ENCODE measurements around the gene SCN2B. TPM values are rescaled to one million over a fixed set of nuclear protein-coding genes. Genes with fewer than 3 reads are reported as not detected.
"Not testable (repeated sequence)": the region's sequence is repeated elsewhere in the genome, so short reads cannot be mapped to it uniquely, and the experiment has no call there.

The SCN2B gene
- total RNA-seq, 1 experiment from 2014 or later, result 0.20 TPM

DNA sequence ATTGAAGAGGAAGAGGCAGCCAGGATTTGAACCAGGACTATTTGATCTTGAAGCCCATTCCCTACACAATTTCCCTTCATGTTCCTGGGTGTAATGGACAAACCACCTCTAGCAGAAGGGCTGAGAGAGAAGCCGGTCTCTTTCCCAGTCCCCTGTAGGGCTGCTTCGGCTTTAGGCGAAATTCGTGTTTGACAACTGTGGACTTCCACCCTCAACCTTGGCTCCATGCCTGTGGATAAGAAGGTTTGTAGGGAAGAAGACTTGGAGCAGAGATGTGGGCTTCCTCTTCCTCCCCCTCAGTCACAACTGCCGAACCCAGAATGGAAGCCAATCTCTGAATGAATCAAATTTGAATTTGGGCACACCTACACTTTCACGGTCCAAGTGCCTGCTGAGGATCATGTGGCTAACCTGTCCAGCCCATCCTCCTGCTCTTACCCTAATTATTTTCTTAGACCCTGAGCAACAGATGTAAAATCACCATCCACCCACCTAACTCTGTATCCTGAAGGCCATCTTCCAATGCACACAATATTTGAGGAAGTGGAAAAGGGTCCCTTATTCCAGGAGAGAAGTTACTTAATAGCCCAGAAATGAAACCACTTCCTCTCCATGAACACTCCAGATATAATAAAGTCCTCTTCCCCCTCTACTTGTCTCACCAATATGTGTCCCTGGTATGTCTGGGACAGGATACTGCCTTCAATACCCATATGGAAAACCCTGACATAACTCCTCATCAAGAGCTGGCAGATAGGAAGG lies 10.1 kb upstream of the SCN2B start (continued):
- TF ChIP-seq E2F4 (CRISPR knock-in tag; IDR thresholded peaks at IDR 0.05; ENCODE audit: borderline replicate concordance, low read depth), result no peak

- Mint-ChIP-seq H3K27ac (no peak overlapping the region), H3K9me3 (peaks cover 1% of the 10 kb centered on the region; the same call in 1 of the 2 replicates), H3K4me1 (peaks cover 15% of the 10 kb centered on the region), H3K27me3 (ENCODE audit: low read depth) (peaks cover 7% of the 10 kb centered on the region), H3K4me3 (no peak overlapping the region), H3K36me3 (no peaks in the 10 kb centered on the region)
- TF ChIP-seq, protein P1, sequence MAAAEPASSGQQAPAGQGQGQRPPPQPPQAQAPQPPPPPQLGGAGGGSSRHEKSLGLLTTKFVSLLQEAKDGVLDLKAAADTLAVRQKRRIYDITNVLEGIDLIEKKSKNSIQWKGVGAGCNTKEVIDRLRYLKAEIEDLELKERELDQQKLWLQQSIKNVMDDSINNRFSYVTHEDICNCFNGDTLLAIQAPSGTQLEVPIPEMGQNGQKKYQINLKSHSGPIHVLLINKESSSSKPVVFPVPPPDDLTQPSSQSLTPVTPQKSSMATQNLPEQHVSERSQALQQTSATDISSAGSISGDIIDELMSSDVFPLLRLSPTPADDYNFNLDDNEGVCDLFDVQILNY (CRISPR knock-in tag; IDR thresholded peaks at IDR 0.05), result no peak
- TF ChIP-seq NR1H2 (CRISPR knock-in tag; IDR thresholded peaks at IDR 0.05), result no peak
- TF ChIP-seq MYBL2 (CRISPR knock-in tag; IDR thresholded peaks at IDR 0.05), result no peak
- TF ChIP-seq, protein P2, sequence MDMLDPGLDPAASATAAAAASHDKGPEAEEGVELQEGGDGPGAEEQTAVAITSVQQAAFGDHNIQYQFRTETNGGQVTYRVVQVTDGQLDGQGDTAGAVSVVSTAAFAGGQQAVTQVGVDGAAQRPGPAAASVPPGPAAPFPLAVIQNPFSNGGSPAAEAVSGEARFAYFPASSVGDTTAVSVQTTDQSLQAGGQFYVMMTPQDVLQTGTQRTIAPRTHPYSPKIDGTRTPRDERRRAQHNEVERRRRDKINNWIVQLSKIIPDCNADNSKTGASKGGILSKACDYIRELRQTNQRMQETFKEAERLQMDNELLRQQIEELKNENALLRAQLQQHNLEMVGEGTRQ (CRISPR knock-in tag; IDR thresholded peaks at IDR 0.05), result no peak
- TF ChIP-seq TEAD4 (CRISPR knock-in tag; IDR thresholded peaks at IDR 0.05), result no peak
- TF ChIP-seq CBFB (CRISPR knock-in tag; IDR thresholded peaks at IDR 0.05; ENCODE audit: low read depth), result no peak
- no peak for TF ChIP-seq FOXK1 (CRISPR knock-in tag; IDR thresholded peaks at IDR 0.05)
- no peak for TF ChIP-seq ZNF671 (CRISPR knock-in tag; IDR thresholded peaks at IDR 0.05)
- no peak for TF ChIP-seq ERG (CRISPR knock-in tag; IDR thresholded peaks at IDR 0.05)
- no peak for TF ChIP-seq SMAD4 (CRISPR knock-in tag; IDR thresholded peaks at IDR 0.05)
- no peak for TF ChIP-seq EMX1 (CRISPR knock-in tag; IDR thresholded peaks at IDR 0.05)
- TF ChIP-seq, protein P3, sequence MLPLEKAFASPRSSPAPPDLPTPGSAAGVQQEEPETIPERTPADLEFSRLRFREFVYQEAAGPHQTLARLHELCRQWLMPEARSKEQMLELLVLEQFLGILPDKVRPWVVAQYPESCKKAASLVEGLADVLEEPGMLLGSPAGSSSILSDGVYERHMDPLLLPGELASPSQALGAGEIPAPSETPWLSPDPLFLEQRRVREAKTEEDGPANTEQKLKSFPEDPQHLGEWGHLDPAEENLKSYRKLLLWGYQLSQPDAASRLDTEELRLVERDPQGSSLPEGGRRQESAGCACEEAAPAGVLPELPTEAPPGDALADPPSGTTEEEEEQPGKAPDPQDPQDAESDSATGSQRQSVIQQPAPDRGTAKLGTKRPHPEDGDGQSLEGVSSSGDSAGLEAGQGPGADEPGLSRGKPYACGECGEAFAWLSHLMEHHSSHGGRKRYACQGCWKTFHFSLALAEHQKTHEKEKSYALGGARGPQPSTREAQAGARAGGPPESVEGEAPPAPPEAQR (CRISPR knock-in tag; IDR thresholded peaks at IDR 0.05), result no peak
- no peak for TF ChIP-seq RORB (CRISPR knock-in tag; IDR thresholded peaks at IDR 0.05)
- no peak for TF ChIP-seq CREM (CRISPR knock-in tag; IDR thresholded peaks at IDR 0.05)
- no peak for TF ChIP-seq ATF2 (CRISPR knock-in tag; IDR thresholded peaks at IDR 0.05; ENCODE audit: borderline replicate concordance, low read depth)
- CTCF ChIA-PET, result interaction anchor here (1.2 to 1.7 kb wide), 3 partner anchors 13 to 111 kb away, joined by 5 to 8 read pairs (median 7); no protein-coding TSS in a partner anchor
- POLR2A ChIA-PET, result no interaction called here
- no peak for ATAC-seq
- DNase-seq (ENCODE audit: low spot score), result no peak
Observed at GRCh38 chr11:118184784-118185579, 8.5 kb upstream of the SCN2B start.

DNA sequence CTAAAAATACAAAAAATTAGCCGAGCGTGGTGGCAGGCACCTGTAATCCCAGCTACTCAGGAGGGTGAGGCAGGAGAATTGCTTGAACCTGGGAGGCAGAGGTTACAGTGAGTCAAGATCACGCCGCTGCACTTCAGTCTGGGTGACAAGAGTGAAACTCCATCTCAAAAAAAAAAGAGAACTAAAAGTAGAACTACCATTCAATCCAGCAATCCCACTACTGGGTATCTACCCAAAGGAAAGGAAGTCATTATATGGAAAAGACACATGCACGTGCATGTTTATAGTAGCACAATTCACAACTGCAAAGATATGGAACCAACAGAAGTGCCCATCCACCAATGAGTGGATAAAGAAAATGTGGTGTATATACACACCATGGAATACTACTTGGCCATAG lies 7.3 kb upstream of the SCN2B start:
- DNase-seq (ENCODE audit: low spot score); H3K36me3 Mint-ChIP-seq; CTCF ChIA-PET; H3K4me3 Mint-ChIP-seq; H3K9me3 Mint-ChIP-seq; ATAC-seq; POLR2A ChIA-PET; H3K27ac Mint-ChIP-seq; H3K27me3 Mint-ChIP-seq (ENCODE audit: low read depth): not testable (repeated sequence)
- peaks cover 21% of the 10 kb centered on the region for H3K4me1 Mint-ChIP-seq

Measured in WTC11 (cell line).